Adrenal gland (tissue), 5 donors: Measurements from ENCODE around the gene EML1.

ENCODE experiments used
- CTCF ChIP-seq, 6 experiments: fragments of 450-650 bp in 4 of 6; fragments of 200-600 bp in 2 of 6; sonication (generic) in 1 of 6; IDR thresholded peaks; 1 replicate in 5 of 6; 2 replicates in 1 of 6; pipeline versions ENCODE4 v1.5.1 to v1.8.0; 2016 to 2021; ENCODE audit warnings: antibody characterized with exemption in 6 of 6, mild to moderate bottlenecking in 2 of 6, moderate library complexity in 1 of 6
- POLR2A ChIP-seq, 2 donors: fragments of 450-650 bp; IDR thresholded peaks; one replicate each; pipeline ENCODE4 v1.6.1; 2017; ENCODE audit warnings: antibody characterized with exemption in 2 of 2, mild to moderate bottlenecking in 2 of 2, moderate library complexity in 1 of 2
- donor health status: DM: no; HTN: no; CAD: no.

DNA sequence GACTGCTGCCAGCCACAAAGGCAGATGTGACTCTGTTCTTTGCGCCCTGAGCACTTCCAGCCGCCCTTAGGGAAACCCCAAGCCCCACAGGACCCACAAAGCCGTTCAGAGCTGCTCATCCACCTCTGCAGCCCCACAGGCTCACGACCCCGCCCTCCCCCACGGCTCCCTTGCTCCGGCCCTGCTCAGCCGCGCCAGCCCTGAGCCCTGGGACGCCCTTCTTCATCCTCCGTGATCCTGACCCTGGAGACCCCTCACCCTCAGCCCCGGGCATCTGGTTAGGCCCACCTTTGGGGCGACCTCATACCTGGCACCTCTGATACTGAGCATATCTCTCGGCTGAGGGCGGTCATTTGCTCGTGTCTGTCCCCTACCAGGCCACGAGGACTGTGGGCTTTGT lies 146.2 kb downstream of the EML1 start:
- TF ChIP-seq CTCF (IDR thresholded peaks at IDR 0.05) (no peak), POLR2A (IDR thresholded peaks at IDR 0.05) (no peak)
